Adrenal gland (tissue), 12 donors: ENCODE measurements around the gene KRT31. TPM values are rescaled to one million over a fixed set of nuclear protein-coding genes. Genes with fewer than 3 reads are reported as not detected.
"Not testable (repeated sequence)": the region's sequence is repeated elsewhere in the genome, so short reads cannot be mapped to it uniquely, and the experiment has no call there.

ENCODE experiments used
- DNase-seq, 7 donors: peaks; one replicate each; pipeline ENCODE4 v3.0.0-alpha.2; 2019 to 2020
- H3K27ac ChIP-seq, 5 donors: fragments of 200-600 bp; sonication (generic) in 4 of 5; 1 replicate in 3 of 5; 2 replicates in 2 of 5; pipeline versions ENCODE4 v1.5.1 to v1.8.0; 2016 to 2020; ENCODE audit warnings: mild to moderate bottlenecking in 1 of 5
- H3K27me3 ChIP-seq: fragments of 200-600 bp; 2 replicates; pipeline ENCODE4 v1.8.0; 2021
- H3K36me3 ChIP-seq, 2 donors: fragments of 200-600 bp; replicated peaks in 1 of 2; 1 replicate in 1 of 2; 2 replicates in 1 of 2; pipeline versions ENCODE4 v1.5.1 to v1.8.0; 2018 to 2022
- H3K4me1 ChIP-seq, 2 donors: fragments of 200-600 bp; replicated peaks in 1 of 2; 1 replicate in 1 of 2; 2 replicates in 1 of 2; pipeline versions ENCODE4 v1.5.1 to v1.8.0; 2018 to 2021
- H3K4me3 ChIP-seq, 4 donors: fragments of 200-600 bp; sonication (generic) in 3 of 4; one replicate each; pipeline ENCODE4 v1.5.1; 2016 to 2018
- H3K9me3 ChIP-seq, 3 donors: fragments of 200-600 bp; sonication (generic) in 1 of 3; replicated peaks in 1 of 3; 1 replicate in 2 of 3; 2 replicates in 1 of 3; pipeline versions ENCODE4 v1.5.1 to v1.8.0; 2016 to 2021
- POLR2A ChIP-seq, 2 donors: fragments of 450-650 bp; IDR thresholded peaks; one replicate each; pipeline ENCODE4 v1.6.1; 2017; ENCODE audit warnings: antibody characterized with exemption in 2 of 2, mild to moderate bottlenecking in 2 of 2, moderate library complexity in 1 of 2
- WGBS, 4 donors: extraction: QIAGEN DNeasy Blood & Tissue Kit in 2 of 4; methylation state at CpG; one replicate each; pipeline versions ENCODE4 v1.1.5 to v1.1.7; 2013 to 2017; 5-methylcytosine and 5-hydroxymethylcytosine counted together
- intact Hi-C, 2 donors: fragments of 100-400 bp; cut with DNase I; formaldehyde crosslinking; loops; one replicate each; pipeline versions ENCODE4 v1.14.1 to v1.15.0; 2022 to 2023
- polyA plus RNA-seq, 3 donors: library from polyadenylated mRNA; stranded (reverse); fragments of 200-250 nt in 2 of 3; fragments of 350-450 nt in 1 of 3; fragmentation: Illumina TruSeq in 1 of 3; extraction: RNeasy Lipid Tissue Mini Kit (QIAGEN cat#74804) in 1 of 3; gene quantifications; one replicate each; pipeline ENCODE4 v1.2.3, GENCODE V29; 2013 to 2014
- total RNA-seq, 9 donors: library from RNA; depleted of rRNA in 4 of 9; stranded (reverse); fragments of >200 nt in 4 of 9; fragments of 120-200 nt in 1 of 9; fragmentation: NEBNext Ultra II Directional in 1 of 9; extraction: Animal tissue kit (Norgen Biotek cat#: 25700) in 1 of 9; gene quantifications; one replicate each; pipeline versions ENCODE4 v1.1.0 to v1.2.4, GENCODE V29; 2013 to 2023
- TF ChIP-seq, protein P1 (sequence below), 6 experiments: fragments of 450-650 bp in 4 of 6; fragments of 200-600 bp in 2 of 6; sonication (generic) in 1 of 6; IDR thresholded peaks; 1 replicate in 5 of 6; 2 replicates in 1 of 6; pipeline versions ENCODE4 v1.5.1 to v1.8.0; 2016 to 2021; ENCODE audit warnings: antibody characterized with exemption in 6 of 6, mild to moderate bottlenecking in 2 of 6, moderate library complexity in 1 of 6
- donor health status: healthy with polysubstance abuse.
- donor health status: Bipolar disorder and iron deficiency.
- donor health status: DM: yes; HTN: yes; CAD: no.
- donor health status: DM: no; HTN: no; CAD: no.
- donor health status: DM: no; HTN: no; CAD: no.
- donor health status: DM: yes; HTN: yes; CAD: no.

The KRT31 gene
- total and polyA plus RNA-seq, 12 donors: not detected

DNA sequence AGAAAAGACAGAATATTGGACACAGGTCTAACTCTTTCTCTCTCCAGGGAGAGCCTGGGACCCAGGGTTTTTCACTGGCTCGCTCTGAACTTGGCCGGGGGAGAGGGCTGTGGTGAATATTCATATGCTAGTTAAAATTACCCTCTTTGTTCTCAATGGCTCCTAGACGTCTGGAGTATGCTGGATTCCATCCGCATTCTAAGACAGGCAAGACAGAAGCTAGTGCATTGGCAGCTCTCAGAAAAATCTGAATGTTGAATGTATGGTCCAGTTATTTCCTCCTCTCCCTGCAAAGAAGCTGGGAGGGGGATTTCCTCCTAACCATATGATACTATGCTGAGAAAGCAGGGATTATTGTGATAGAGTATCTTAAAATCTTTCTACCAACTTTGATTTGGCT is 9.7 kb downstream of the KRT31 start:
- no peaks in the 10 kb centered on the region for H3K9me3 ChIP-seq
- no peaks in the 10 kb centered on the region for H3K27me3 ChIP-seq
- intact Hi-C loops: no loop called here

DNA sequence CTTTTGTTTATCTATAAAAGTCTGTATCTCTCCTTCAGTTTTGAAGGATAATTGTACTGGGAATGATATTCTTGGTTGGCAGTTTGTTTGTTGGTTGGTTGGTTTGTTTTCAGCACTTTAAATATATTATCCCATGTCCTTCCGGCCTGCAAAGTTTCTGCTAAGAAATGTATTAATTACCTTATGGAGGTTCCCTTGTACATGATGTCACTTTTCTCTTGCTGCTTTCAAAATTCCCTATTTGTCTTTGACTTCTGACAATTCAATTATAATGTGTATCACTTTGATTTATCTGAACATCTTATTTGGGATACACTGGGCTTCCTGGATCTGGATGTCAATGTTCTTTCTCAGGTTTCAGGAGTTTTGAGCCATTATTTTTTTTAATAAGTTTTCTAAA is 11.2 kb downstream of the KRT31 start:
- Histone ChIP-seq H3K9me3 (no peaks in the 10 kb centered on the region), H3K4me3 (no peak overlapping the region), H3K36me3 (no peaks in the 10 kb centered on the region), H3K27me3 (no peaks in the 10 kb centered on the region), H3K4me1 (no peaks in the 10 kb centered on the region), H3K27ac (no peak overlapping the region)
- WGBS, 4 donors: 94 to 100% (median 96%) methylated on average over 1 of the region's 1 CpG
- TF ChIP-seq, protein P1, sequence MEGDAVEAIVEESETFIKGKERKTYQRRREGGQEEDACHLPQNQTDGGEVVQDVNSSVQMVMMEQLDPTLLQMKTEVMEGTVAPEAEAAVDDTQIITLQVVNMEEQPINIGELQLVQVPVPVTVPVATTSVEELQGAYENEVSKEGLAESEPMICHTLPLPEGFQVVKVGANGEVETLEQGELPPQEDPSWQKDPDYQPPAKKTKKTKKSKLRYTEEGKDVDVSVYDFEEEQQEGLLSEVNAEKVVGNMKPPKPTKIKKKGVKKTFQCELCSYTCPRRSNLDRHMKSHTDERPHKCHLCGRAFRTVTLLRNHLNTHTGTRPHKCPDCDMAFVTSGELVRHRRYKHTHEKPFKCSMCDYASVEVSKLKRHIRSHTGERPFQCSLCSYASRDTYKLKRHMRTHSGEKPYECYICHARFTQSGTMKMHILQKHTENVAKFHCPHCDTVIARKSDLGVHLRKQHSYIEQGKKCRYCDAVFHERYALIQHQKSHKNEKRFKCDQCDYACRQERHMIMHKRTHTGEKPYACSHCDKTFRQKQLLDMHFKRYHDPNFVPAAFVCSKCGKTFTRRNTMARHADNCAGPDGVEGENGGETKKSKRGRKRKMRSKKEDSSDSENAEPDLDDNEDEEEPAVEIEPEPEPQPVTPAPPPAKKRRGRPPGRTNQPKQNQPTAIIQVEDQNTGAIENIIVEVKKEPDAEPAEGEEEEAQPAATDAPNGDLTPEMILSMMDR (IDR thresholded peaks at IDR 0.05): no peak
- TF ChIP-seq POLR2A (IDR thresholded peaks at IDR 0.05): no peak
- DNase-seq: no peak
- intact Hi-C loops: no loop called here

More for the DNA sequence above, 9.7 kb downstream of the KRT31 start:
- H3K36me3 ChIP-seq: no peaks in the 10 kb centered on the region
- 78 to 88% (median 80%) methylated on average over 3 to 4 of the region's 4 CpGs for WGBS, 4 donors
- TF ChIP-seq, protein P1 (IDR thresholded peaks at IDR 0.05): no peak
- TF ChIP-seq POLR2A (IDR thresholded peaks at IDR 0.05): no peak
- H3K4me1 ChIP-seq: no peaks in the 10 kb centered on the region
- no peak overlapping the region for H3K4me3 ChIP-seq
- DNase-seq: no peak
- no peak overlapping the region for H3K27ac ChIP-seq

DNA sequence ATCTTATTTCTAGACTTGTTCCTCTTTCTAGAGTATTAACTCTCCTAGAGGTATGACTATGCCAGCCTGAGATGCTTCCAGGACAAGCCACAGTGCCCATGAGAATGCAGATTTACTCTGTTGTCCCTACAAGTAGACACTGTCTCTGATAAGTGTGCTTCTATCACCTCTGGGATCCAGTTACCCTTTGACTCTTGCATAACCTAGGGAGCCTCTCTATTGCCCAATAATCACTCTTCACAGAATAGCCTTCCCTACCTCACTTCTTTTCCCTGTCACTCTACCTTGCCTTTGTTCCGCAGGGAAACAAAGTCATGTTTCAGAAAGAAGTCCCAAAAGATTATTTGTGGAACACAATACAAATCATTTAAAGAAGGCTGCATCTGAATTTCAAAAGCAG is 13.7 kb downstream of the KRT31 start:
- no peaks in the 10 kb centered on the region for H3K27me3 ChIP-seq
- H3K4me3 ChIP-seq: no peak overlapping the region
- H3K9me3 ChIP-seq: no peaks in the 10 kb centered on the region
- TF ChIP-seq POLR2A (IDR thresholded peaks at IDR 0.05): no peak
- 90 to 97% (median 93%) methylated on average over 1 of the region's 1 CpG for WGBS, 4 donors
- intact Hi-C loops: no loop called here
- no peak overlapping the region for H3K27ac ChIP-seq
- H3K36me3 ChIP-seq: no peaks in the 10 kb centered on the region
- DNase-seq: no peak
- no peaks in the 10 kb centered on the region for H3K4me1 ChIP-seq

DNA sequence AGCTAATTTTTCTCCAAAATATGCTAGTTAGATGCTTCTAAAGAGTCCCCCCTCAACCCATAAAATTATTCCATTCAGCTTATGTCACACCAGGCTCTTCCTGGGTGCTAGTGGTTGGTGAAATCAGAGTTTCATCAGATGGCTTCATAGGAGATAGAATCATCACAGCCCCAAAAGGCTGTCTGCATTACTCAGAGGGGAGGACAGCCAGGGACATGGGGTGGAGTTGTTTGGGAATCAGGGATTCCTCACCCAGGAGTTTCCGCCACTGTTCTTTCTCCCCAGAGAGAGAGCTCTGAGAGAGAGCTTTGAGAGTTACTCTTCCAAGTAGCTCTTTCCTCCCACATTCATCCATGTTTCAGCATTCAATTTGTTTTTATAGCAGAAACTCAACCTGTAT is 15.0 kb downstream of the KRT31 start:
- Histone ChIP-seq H3K27ac (no peak overlapping the region), H3K4me3 (no peak overlapping the region), H3K4me1 (no peaks in the 10 kb centered on the region), H3K27me3 (no peaks in the 10 kb centered on the region), H3K36me3 (no peaks in the 10 kb centered on the region), H3K9me3 (no peaks in the 10 kb centered on the region)
- TF ChIP-seq, protein P1 (IDR thresholded peaks at IDR 0.05): no peak
- no peak for TF ChIP-seq POLR2A (IDR thresholded peaks at IDR 0.05)
- WGBS, 4 donors: 86 to 100% (median 93%) methylated on average over 1 of the region's 1 CpG
- intact Hi-C loops: no loop called here
- no peak for DNase-seq

DNA sequence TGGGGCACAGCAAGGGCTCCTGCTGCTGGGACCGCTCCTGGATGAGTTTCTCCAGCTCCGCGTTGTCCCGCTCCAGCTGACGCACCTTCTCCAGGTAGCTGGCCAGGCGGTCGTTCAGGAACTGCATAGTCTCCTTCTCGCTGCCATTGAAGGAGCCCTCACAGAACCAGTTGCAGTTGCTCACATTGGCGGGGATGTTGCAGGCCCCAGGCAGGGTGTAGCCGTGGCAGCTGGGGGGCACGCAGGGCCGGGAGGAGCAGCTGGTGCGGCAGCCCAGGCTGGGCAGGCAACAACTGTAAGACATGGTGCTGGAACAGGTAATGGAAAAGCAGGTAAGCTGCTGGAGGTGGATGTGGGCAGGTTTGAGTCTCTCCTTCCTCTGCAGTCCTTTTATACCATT is 15.5 kb downstream of the KRT31 start, which contains the start of gene KRT34:
TSS of gene KRT34 (minus strand) at position 364 of the 400 bp plus-strand sequence. CDS start at position 304, 60 bp downstream.
- H3K36me3 ChIP-seq, H3K27ac ChIP-seq, H3K27me3 ChIP-seq, H3K4me3 ChIP-seq, H3K4me1 ChIP-seq, intact Hi-C loops, H3K9me3 ChIP-seq: not testable (repeated sequence)
- 81 to 94% (median 89%) methylated on average over 8 to 13 of the region's 13 CpGs for WGBS, 4 donors
- DNase-seq: peak in 1 of 7 donors; percentile 27

DNA sequence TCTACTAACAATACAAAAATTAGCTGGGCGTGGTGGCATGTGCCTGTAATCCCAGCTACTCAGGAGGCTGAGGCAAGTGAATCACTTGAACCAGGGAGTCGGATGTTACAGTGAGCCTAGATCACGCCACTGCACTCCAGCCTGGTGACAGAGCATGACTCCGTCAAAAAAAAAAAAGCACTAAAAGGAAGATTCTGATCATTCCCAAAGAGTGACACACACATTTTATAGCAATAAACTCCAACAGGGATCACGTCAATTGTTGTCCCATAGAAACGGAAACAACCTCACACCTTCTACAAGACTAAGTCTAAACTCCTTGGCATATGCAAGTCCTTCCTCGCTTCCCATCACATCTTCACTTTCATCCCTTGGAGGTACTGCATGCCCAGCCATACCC is 17.3 kb downstream of the KRT31 start:
- DNase-seq, H3K4me3 ChIP-seq, H3K9me3 ChIP-seq, H3K36me3 ChIP-seq, H3K27me3 ChIP-seq, H3K27ac ChIP-seq, H3K4me1 ChIP-seq, intact Hi-C loops: not testable (repeated sequence)
- WGBS, 4 donors: 78 to 93% (median 85%) methylated on average over 7 of the region's 7 CpGs
